ENCODE measurements around the gene PTH2. TPM values are rescaled to one million over a fixed set of nuclear protein-coding genes. Genes with fewer than 3 reads are reported as not detected.

Gene PTH2
- total and polyA plus RNA-seq, 10 of the 15 experiments (the other 5 are each of a cell fraction or from before 2014, with no cell fraction given): not detected

DNA sequence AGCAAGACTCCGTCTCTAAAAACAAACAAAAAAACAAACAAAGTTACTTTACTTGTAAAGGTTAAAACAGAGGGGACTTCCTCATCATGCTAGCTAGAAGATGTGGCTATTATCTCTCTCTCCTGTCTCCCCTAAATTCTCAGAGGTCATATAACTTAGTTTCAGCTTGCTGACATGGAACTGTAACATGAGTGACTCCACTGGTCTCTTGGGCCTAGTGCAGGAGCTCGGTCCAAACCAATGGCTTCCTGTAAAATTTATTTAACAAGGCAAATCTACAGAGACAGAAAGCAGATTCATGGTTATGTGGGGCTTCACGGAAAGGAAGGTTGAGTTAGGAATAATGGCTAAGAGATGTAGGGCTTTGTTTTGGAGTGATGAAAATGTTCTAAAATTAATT, 44.7 kb downstream of the PTH2 start:
- Histone ChIP-seq H4K20me1 (ENCODE audit: control insufficient read depth, insufficient read depth) (no peaks in the 10 kb centered on the region), H2AFZ (ENCODE audit: control insufficient read depth, low read depth, low read length) (no peak overlapping the region), H3K27me3 (replicated peaks in 1 of 2; ENCODE audit: control insufficient read depth in 2 of 2, insufficient read depth in 2 of 2, low read length in 1 of 2) (no peaks in the 10 kb centered on the region; a peak in 1 of 4 replicates), H3K4me3 (no peak overlapping the region), H3K4me2 (ENCODE audit: control insufficient read depth, insufficient read depth) (no peak overlapping the region), H3K9ac (ENCODE audit: control insufficient read depth, insufficient read depth, low read length) (no peak overlapping the region), H3K36me3 (ENCODE audit: control insufficient read depth in 2 of 2, insufficient read depth in 2 of 2, low read length in 1 of 2) (no peaks in the 10 kb centered on the region), H3K27ac (ENCODE audit: control insufficient read depth, insufficient read depth) (no peak overlapping the region), H3K9me3 (replicated peaks; ENCODE audit: control insufficient read depth, insufficient read depth, low read length) (no peaks in the 10 kb centered on the region), H3K79me2 (ENCODE audit: control insufficient read depth, insufficient read depth, low read length) (no peaks in the 10 kb centered on the region), H3K4me1 (ENCODE audit: control insufficient read depth, insufficient read depth, low read length) (no peaks in the 10 kb centered on the region)
- no peak for DNase-seq (ENCODE audit: low read depth, low spot score)
- in situ Hi-C loops (cut with MboI) (no loop called here), intact Hi-C loops (cut with micrococcal nuclease; ENCODE audit: unreplicated experiment) (no loop called here)
- ATAC-seq: no peak
- SMC1A ChIA-PET (ENCODE audit: uncharacterized antibody, unreplicated experiment): interaction anchor here (1.3 kb wide), 1 partner anchor 30 kb away, joined by 3 read pairs; no protein-coding TSS in a partner anchor
- RAD21 ChIA-PET (ENCODE audit: unreplicated experiment): interaction anchor here (1.5 kb wide), 1 partner anchor 38 kb away, joined by 8 read pairs; no protein-coding TSS in a partner anchor
- no TSS peak for BruUV-seq (replicated peaks)
- WGBS (ENCODE audit: insufficient coverage, insufficient replicate concordance, low lambda C conversion rate, missing lambda C conversion rate): 61% methylated on average over 3 of the region's 3 CpGs
- POLR2A ChIA-PET: interaction anchor here (0.6 to 1.0 kb wide), 2 partner anchors 13 to 296 kb away, joined by 3 to 5 read pairs; no protein-coding TSS in a partner anchor
- TF ChIP-seq, protein P1, sequence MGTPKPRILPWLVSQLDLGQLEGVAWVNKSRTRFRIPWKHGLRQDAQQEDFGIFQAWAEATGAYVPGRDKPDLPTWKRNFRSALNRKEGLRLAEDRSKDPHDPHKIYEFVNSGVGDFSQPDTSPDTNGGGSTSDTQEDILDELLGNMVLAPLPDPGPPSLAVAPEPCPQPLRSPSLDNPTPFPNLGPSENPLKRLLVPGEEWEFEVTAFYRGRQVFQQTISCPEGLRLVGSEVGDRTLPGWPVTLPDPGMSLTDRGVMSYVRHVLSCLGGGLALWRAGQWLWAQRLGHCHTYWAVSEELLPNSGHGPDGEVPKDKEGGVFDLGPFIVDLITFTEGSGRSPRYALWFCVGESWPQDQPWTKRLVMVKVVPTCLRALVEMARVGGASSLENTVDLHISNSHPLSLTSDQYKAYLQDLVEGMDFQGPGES (IDR thresholded peaks at IDR 0.05): no peak
- no peak for TF ChIP-seq MYC (IDR thresholded peaks at IDR 0.05; ENCODE audit: insufficient read depth, insufficient read length, insufficient replicate concordance, low read length, severe bottlenecking)
- no peak for TF ChIP-seq ZNF217 (IDR thresholded peaks at IDR 0.05)
- TF ChIP-seq NBN (IDR thresholded peaks at IDR 0.05): no peak
- no peak for TF ChIP-seq RAD51 (IDR thresholded peaks at IDR 0.05)
- no peak for TF ChIP-seq ASH2L (IDR thresholded peaks at IDR 0.05; ENCODE audit: borderline replicate concordance, low read depth)
- no peak for TF ChIP-seq TAF1 (IDR thresholded peaks at IDR 0.05; ENCODE audit: borderline replicate concordance, low read depth, low read length)
- no peak for TF ChIP-seq NR2C1 (IDR thresholded peaks at IDR 0.05)
- no peak for TF ChIP-seq SIX5 (IDR thresholded peaks at IDR 0.05; ENCODE audit: low read depth, low read length, severe bottlenecking)
- TF ChIP-seq YY1 (IDR thresholded peaks at IDR 0.05; ENCODE audit: low read depth, low read length): no peak
- TF ChIP-seq YBX1 (IDR thresholded peaks at IDR 0.05): no peak
- no peak for TF ChIP-seq JUND (IDR thresholded peaks at IDR 0.05; ENCODE audit: low read depth, low read length)
- no peak for TF ChIP-seq BACH1 (IDR thresholded peaks at IDR 0.05; ENCODE audit: borderline replicate concordance)
- TF ChIP-seq NR2C2 (IDR thresholded peaks at IDR 0.05; ENCODE audit: borderline replicate concordance, control insufficient read depth, insufficient read length, low read depth): no peak
- CTCF ChIA-PET: interaction anchor here (1.9 kb wide), 1 partner anchor 73 kb away, joined by 8 read pairs; no protein-coding TSS in a partner anchor
- FAIRE-seq: no peak

All from GM12878 (cell line).